ENCODE data around the gene SSTR5.

Gene SSTR5

GRCh38 chr16:1059310-1059709, 13.2 kb upstream of the SSTR5 start:
- no peak for TF ChIP-seq POLR2A (IDR thresholded peaks at IDR 0.05; ENCODE audit: low read depth, low read length)
- TF ChIP-seq TAF1 (IDR thresholded peaks at IDR 0.05; ENCODE audit: borderline replicate concordance, low read depth, low read length): no peak
- no peak for TF ChIP-seq POLR2AphosphoS5 (IDR thresholded peaks at IDR 0.05; ENCODE audit: low read depth, low read length)
- no peak for FAIRE-seq
- no peak for DNase-seq (ENCODE audit: insufficient read length)

- TF ChIP-seq TAF1 (IDR thresholded peaks at IDR 0.05; ENCODE audit: borderline replicate concordance, low read depth, low read length): no peak
- no peak for TF ChIP-seq POLR2AphosphoS5 (IDR thresholded peaks at IDR 0.05; ENCODE audit: low read depth, low read length)
- TF ChIP-seq POLR2A (IDR thresholded peaks at IDR 0.05; ENCODE audit: low read depth, low read length): no peak
- FAIRE-seq (no peak), DNase-seq (ENCODE audit: insufficient read length) (no peak)
Observed at GRCh38 chr16:1060416-1061340, 11.9 kb upstream of the SSTR5 start.

- DNase-seq (ENCODE audit: insufficient read length): no peak
- no peak for FAIRE-seq
- TF ChIP-seq POLR2AphosphoS5 (IDR thresholded peaks at IDR 0.05; ENCODE audit: low read depth, low read length): no peak
- TF ChIP-seq POLR2A (IDR thresholded peaks at IDR 0.05; ENCODE audit: low read depth, low read length): no peak
- TF ChIP-seq TAF1 (IDR thresholded peaks at IDR 0.05; ENCODE audit: borderline replicate concordance, low read depth, low read length): no peak
Observed at GRCh38 chr16:1061769-1062505, 10.6 kb upstream of the SSTR5 start.

GRCh38 chr16:1062895-1063294, 9.7 kb upstream of the SSTR5 start:
- DNase-seq (ENCODE audit: insufficient read length): no peak
- no peak for FAIRE-seq
- TF ChIP-seq POLR2AphosphoS5 (IDR thresholded peaks at IDR 0.05; ENCODE audit: low read depth, low read length) (no peak), TAF1 (IDR thresholded peaks at IDR 0.05; ENCODE audit: borderline replicate concordance, low read depth, low read length) (no peak), POLR2A (IDR thresholded peaks at IDR 0.05; ENCODE audit: low read depth, low read length) (no peak)

GRCh38 chr16:1063728-1064127, 8.8 kb upstream of the SSTR5 start:
- DNase-seq (ENCODE audit: insufficient read length): no peak
- TF ChIP-seq TAF1 (IDR thresholded peaks at IDR 0.05; ENCODE audit: borderline replicate concordance, low read depth, low read length): no peak
- TF ChIP-seq POLR2A (IDR thresholded peaks at IDR 0.05; ENCODE audit: low read depth, low read length): no peak
- TF ChIP-seq POLR2AphosphoS5 (IDR thresholded peaks at IDR 0.05; ENCODE audit: low read depth, low read length): no peak
- FAIRE-seq: no peak

- TF ChIP-seq POLR2AphosphoS5 (IDR thresholded peaks at IDR 0.05; ENCODE audit: low read depth, low read length) (no peak), POLR2A (IDR thresholded peaks at IDR 0.05; ENCODE audit: low read depth, low read length) (no peak), TAF1 (IDR thresholded peaks at IDR 0.05; ENCODE audit: borderline replicate concordance, low read depth, low read length) (no peak)
- DNase-seq (ENCODE audit: insufficient read length) (no peak), FAIRE-seq (no peak)
Observed at GRCh38 chr16:1065469-1066128, 6.9 kb upstream of the SSTR5 start.

- DNase-seq (ENCODE audit: insufficient read length): no peak
- FAIRE-seq: no peak
- TF ChIP-seq POLR2AphosphoS5 (IDR thresholded peaks at IDR 0.05; ENCODE audit: low read depth, low read length): no peak
- no peak for TF ChIP-seq POLR2A (IDR thresholded peaks at IDR 0.05; ENCODE audit: low read depth, low read length)
- TF ChIP-seq TAF1 (IDR thresholded peaks at IDR 0.05; ENCODE audit: borderline replicate concordance, low read depth, low read length): no peak
Observed at GRCh38 chr16:1066584-1067172, 5.9 kb upstream of the SSTR5 start.

- FAIRE-seq (no peak), DNase-seq (ENCODE audit: insufficient read length) (no peak)
- TF ChIP-seq POLR2AphosphoS5 (IDR thresholded peaks at IDR 0.05; ENCODE audit: low read depth, low read length) (no peak), POLR2A (IDR thresholded peaks at IDR 0.05; ENCODE audit: low read depth, low read length) (no peak), TAF1 (IDR thresholded peaks at IDR 0.05; ENCODE audit: borderline replicate concordance, low read depth, low read length) (no peak)
Observed at GRCh38 chr16:1067629-1068028, 4.9 kb upstream of the SSTR5 start.

GRCh38 chr16:1068451-1068850, 4.1 kb upstream of the SSTR5 start:
- no peak for TF ChIP-seq POLR2A (IDR thresholded peaks at IDR 0.05; ENCODE audit: low read depth, low read length)
- no peak for TF ChIP-seq TAF1 (IDR thresholded peaks at IDR 0.05; ENCODE audit: borderline replicate concordance, low read depth, low read length)
- TF ChIP-seq POLR2AphosphoS5 (IDR thresholded peaks at IDR 0.05; ENCODE audit: low read depth, low read length): no peak
- DNase-seq (ENCODE audit: insufficient read length): no peak
- no peak for FAIRE-seq

GRCh38 chr16:1069154-1069553, 3.4 kb upstream of the SSTR5 start:
- DNase-seq (ENCODE audit: insufficient read length): no peak
- TF ChIP-seq POLR2A (IDR thresholded peaks at IDR 0.05; ENCODE audit: low read depth, low read length) (no peak), POLR2AphosphoS5 (IDR thresholded peaks at IDR 0.05; ENCODE audit: low read depth, low read length) (no peak), TAF1 (IDR thresholded peaks at IDR 0.05; ENCODE audit: borderline replicate concordance, low read depth, low read length) (no peak)
- no peak for FAIRE-seq
